Measurements from ENCODE around the gene ROCK2.
A peak's percentile ranks its signal among the peaks of the same experiment; 100 is the strongest.
"Not testable (repeated sequence)": the region's sequence is repeated elsewhere in the genome, so short reads cannot be mapped to it uniquely, and the experiment has no call there.

ROCK2 gene

DNA sequence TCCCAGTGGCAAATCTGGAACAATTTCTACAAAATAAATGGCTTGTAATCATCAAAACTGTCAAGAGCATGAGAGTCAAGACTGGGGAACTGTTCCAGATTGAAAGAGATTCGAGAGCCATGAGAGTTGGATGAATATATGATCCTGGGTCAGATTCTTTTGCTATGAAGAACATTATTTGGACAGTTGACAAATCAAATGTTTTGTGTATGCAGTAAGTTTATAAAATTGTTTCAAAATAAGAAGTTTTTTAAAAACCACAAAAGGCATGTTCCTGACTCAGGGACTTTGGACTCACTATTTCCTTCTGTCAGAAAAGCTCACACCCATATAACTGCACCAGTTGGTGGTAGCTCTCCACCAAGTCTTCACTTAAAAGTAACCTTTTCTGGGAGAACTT is 38.5 kb downstream of the ROCK2 start:
- DNase-seq: no peak

DNA sequence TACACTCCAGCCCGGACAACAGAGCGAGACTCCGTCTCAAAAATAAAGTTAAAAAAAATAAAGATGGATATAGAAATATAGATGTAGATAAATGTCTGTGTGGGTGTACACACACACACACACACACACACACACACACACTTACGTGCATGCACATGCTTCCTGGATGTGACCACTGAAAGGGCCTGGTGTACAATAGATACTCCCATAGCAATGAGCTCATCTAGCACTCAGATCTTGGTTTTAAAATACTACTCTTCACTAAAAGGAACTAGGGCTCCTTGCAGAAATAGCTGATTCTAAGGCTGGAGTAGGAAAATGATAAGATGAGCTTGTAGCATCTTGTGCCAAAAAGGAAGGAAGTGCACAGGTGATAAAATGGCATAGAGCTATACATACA is 39.1 kb downstream of the ROCK2 start:
- DNase-seq: peak; percentile 28 to 29

DNA sequence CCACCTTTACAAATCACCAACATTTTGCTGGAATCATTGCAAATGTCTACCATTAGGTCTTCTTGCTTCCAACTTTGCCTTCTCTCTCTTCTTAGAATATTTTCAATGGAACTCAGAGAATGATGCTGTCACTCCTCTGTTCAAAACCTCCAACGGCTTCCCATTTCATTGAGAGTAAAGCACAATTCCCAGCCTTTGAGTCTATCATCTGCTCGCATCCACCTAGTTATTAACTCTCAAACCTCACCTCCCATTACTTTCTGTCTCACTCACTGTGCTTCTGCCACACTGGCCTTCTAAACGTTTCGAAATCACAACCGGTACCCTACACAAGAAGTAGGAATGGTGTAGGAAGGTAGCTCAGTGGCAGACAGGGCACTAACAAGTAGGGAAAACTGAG is 40.0 kb downstream of the ROCK2 start:
- DNase-seq: no peak

DNA sequence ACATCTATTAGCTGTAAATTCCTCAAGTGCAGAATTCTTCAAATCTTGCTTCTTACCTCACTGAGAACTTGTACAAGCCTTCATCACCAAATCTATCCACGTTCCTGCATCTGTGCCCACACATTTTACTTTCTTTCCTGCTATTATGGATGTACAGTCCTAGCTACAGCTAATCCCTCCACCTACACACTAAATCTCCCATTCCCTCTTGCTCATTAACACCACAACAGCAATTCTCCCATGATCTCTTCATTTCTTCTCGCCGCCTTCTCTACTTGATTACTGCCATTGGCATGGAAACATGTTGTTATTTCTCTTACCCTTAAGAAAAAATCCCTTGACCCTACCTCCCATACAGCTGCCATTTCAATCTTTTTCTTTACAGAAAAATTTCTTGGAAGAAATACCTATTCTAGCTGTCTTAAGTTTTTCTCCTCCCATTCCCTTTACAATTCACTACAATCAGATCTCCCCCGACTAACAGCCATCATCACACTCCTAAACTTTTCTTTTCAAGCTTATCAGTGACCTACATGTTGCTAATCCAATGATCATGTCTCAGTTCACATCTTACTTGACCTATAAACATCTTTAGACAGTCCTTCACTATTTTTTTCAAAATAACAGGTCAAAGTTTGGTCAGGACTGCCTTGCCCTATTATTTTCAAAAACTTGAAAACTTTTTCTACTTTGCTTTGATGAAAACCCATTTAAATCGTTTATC is 41.0 kb downstream of the ROCK2 start:
- DNase-seq: no peak

DNA sequence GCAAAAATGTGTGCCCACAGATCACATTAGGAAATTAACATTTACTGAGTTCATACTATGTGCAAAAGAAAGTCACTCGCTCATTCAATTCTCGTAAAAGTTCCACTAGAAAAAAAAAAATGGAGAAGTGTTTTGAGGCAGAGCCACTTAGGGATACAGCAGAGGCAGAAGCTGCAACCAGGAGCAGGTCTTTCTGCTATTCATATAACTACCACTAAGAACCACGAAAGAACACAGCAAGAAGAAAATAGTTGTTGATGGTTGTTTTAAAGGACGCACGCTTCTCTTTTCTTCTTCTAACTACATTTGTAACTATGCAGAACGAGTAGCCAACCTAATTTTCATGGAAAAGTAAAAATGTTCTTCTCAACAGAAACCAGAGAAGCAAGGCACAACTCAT is 45.0 kb downstream of the ROCK2 start:
- DNase-seq: peak in 1 of 2 experiments; percentile 26

DNA sequence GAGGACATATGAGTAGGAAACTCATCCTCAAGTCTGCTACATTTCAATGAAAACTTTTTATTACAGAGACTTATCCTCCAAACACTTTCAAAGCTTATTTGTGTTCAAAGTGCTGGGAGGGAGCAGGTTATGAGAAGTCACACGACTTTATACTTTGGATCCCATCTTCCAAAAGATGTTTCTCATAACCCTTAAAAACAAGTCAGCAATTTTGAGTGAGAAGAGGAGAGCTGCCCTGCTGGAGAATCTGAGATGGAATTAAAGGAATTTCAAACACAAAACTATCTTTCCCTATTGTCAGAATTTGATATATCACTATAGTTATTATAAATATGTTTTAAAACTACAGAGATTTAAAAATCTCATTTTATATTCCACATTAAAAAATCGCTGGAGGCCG is 45.8 kb downstream of the ROCK2 start:
- DNase-seq: no peak

DNA sequence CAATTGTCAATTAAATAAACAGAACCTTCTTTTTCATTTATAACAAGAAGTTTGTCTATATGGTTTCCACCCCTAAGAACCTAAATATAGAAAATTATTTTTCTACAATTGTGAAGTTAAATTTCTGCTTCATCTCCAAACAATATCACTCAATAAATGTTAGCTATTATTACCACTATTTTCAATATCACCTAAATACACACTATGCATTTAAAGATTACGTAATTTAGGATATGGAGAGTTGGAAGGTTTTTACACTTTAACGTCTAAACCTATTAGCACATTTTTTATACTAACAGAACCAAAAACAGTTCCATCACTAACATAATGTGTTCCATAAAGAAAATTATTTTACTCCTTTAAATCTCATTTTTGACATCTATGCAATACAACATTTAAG is 48.0 kb downstream of the ROCK2 start:
- no peak for DNase-seq

DNA sequence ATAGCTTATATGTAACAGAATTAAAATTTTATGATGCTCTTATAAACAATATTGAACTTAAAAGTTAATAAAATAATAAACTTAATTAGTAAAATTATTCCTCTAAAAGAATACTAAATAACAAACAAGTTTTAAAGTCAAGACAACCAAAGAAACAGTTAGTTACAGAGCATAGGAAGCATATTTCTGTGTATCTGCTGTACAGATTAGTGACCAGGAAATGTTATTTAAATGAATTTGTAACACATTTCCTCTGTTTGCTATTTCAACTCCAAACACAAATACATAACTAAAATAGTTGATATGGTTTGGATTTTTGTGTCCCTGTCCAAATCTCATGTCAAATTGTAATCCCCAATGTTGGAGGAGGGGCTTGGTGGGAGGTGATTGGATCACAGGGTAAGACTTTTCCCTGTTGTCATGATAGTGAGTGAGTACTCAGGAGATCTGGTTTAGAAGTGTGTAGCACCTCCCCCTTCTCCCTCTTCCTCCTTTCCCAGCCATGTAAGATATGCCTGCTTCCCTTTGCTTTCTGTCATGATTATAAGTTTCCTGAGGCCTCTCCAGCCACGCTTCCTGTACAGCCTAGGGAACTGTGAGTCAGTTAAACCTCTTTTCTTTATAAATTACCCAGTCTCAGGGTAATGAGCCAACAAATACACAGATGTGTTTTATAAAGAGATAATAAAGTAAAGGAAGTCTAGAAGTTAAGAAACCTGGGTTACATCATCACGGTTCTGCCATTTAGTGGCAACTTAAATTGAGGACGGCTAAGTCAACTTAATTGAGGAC is 51.8 kb downstream of the ROCK2 start:
- peak; percentile 31 to 58 for DNase-seq

DNA sequence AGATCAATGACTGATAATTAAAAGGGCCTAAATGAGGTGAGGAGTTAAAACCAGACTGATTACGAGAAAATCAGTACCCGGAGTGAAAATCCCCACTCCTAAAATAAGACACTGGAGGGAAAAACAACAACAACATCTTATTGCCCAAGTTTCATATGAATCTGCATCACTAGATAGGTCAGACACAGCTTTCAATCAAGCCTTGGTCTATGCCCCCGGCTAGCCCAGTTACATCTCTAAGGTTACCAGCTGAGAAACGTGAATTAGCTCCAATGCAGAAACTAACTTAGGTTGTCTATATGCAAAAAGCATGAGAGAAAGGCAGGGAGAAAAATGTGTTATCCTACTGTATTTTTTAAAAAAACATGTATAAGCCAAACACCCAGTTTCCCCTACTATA is 53.7 kb downstream of the ROCK2 start:
- no peak for DNase-seq

DNA sequence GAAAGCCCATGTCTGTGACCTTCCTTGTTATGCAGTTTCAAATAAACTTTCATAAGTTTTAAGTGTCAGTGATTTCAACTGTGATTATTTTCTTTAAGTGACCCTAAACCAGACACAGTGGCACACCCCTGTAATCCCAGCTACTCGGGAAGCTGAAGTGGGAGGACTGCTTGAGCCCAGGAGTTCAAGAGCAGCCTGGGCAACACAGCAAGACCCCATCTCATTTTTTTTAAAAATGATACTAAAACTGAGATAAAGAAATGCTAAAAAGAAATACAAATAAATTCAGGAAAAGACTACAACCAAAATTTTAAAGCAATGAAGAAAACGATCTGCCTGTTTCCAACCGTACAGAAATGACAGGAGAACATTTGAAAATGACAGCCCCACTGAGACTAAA is 54.2 kb downstream of the ROCK2 start:
- no peak for DNase-seq

DNA sequence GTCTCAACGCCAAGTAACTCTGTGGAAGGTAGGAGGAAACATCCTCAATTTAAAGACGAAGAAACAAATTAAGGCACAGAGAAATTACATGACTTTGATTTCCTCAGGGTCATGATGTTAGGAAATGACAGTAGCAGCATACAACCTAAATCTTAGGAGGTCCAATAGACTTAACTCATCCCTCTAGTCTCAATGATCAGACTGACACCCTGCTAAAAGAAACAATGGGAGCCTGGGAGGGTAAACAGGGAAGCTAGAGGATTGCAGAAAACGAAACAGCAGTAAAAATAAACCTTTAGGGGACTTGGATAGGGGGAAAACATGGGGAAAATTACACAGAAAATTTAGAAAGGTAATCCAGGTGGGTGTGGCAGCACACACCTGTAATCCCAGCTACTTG is 56.0 kb downstream of the ROCK2 start:
- no peak for DNase-seq

DNA sequence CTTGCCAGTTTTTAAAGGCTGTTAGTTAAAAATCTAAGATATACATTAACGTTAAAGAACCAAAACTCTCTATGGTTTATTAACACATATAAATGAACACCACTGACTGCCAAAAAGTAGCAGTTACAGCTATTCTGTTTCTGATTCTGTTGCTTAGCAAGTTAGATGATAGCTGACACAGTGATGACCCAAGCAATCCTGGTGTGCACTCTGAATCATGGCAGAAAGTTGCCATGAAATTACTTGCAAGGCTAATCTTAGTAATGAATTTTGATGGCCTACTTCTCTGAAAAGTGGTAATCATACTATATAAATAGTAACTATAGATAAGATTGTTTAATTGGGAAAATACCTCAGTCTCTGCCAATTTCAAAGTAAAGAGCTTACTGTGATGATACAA is 57.7 kb downstream of the ROCK2 start:
- no peak for DNase-seq

DNA sequence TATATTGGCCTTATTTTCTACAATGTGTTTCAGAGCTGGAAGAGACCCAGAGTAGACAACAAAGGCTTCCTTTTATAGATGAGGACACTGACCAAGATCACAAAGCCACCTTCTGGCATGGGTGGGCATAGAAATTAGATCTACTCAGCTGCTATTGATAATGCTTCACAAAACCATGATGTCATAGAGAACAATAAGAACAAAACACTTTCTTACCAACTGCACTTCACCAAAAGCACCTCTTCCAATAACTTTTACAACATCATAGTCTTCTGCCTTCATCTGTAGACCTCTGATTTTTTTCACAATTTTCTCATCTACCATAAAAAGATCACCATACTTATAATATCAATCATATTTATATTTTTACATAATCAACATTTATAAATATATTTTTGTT is 58.1 kb downstream of the ROCK2 start:
- no peak for DNase-seq

DNA sequence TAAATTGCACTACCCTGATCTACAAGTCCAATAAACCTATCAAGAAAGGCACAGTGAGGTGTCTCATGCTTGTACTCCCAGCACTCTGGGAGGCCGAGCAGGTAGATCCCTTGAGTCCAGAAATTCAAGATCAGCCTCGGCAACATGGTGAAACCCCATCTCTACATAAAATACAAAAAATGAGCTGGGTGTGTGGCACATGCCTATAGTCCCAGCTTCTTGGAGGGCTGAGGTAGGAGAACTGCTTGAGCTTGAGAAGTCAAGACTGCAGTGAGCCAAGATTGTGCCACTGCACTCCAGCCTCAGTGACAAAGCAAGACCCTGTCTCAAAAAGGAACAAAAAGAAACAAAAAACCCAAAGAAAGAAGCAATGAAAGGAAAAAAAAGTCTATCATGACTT is 58.9 kb downstream of the ROCK2 start:
- DNase-seq: no peak

DNA sequence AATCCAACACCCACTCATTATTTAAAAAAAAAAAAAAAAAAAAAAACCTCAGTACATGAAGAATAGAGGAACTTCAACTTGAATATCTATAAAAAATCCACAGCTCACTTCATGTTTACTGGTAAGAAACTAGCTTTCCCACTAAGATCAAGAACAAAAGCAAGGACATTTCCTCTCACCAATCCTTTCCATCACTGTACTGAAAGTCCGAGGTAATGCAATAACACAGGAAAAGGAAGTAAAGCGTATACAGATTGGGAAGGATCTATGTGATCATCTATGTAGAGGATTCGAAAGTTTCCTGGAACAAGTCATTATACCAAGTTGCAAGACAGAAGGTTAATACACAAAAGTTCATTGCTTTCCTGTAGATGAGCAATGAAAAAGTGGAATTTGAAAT is 63.2 kb downstream of the ROCK2 start:
- no peak for DNase-seq

DNA sequence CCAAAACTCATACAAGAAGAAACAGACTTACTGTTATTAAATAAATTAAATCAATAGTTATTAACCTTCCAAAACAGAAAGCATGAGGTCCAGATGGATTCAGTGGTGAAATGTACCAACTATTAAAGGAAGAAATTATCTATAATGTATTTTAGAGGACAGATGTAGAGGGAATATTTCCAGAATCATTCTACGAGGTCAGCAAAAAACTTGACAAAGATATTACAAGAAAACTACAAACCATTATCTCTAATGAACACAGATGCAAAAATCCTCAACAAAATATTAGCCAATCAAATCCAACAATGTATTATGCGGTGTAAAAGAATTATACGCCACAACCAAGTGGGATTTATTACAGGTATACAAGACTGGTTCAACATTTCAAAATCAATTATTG is 63.7 kb downstream of the ROCK2 start:
- no peak for DNase-seq

DNA sequence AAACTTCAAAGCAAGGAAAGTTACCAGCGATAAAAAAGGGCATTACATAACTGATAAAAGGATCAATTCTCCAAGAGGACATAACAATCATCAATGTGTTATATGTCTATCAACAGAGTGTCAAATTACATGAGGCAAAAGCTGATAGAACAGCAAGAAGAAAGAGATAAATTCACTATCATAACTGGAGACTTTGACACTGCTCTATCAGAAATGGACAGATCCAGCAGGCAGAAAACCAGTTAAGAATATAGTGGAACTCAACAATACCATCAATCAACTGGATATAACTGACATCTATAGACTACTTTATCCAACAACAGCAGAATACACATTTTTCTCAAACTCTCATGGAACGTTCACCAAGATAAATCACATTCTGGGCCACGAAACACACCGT is 65.0 kb downstream of the ROCK2 start:
- no peak for DNase-seq

DNA sequence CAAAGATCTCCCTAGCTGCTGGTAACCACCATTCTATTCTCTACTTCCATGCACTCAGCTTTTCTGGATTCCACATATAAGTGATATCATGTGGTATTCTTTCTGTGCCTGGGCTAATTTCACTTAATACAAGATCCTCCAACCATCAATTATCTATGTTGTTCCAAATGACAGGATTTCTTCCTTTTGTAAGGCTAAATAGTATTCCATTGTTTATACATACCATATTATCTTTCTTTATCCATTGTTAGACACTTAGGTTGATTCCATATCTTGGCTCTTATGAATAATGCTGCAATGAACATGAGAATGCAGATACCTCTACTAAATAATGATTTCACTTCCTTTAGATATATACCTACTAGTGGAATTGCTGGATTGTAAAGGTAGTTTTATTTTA is 66.2 kb downstream of the ROCK2 start:
- no peak for DNase-seq

DNA sequence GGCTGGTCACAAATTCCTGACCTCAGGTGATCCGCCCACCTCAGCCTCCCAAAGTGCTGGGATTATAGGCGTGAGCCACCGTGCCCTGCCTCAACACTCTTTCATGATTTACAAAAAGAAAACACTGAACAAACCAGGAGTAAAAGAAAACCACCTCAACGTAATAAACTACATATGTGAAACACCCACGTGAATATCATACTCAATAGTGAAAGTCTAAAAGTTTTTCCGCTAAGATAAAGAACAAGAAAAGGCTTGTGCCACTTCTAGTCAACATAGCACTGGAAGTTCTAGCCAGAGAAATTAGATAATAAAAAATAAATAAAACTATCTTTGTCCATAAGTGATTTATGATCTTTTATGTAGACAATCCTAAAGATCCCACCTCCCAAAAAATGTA is 68.5 kb downstream of the ROCK2 start:
- no peak for DNase-seq

DNA sequence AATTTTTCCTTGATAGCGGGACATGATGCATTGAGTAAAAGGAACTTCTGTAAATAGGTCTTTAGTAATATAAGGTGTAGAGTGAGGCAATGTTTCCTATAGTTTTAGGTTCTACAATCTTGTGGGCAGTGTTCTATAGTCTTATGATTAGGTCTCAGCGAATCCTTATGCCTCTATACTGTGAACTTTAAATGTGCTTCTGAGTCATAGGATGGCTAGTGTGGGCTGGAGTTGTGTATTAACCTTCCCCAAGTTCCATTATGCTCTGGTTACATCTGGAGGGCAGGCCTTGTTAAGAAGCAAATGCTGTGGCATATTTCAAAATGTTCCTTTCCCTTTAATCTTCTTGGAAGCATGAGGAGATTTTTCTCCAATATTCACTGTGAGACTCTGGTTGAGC is 73.5 kb downstream of the ROCK2 start:
- no peak for DNase-seq

DNA sequence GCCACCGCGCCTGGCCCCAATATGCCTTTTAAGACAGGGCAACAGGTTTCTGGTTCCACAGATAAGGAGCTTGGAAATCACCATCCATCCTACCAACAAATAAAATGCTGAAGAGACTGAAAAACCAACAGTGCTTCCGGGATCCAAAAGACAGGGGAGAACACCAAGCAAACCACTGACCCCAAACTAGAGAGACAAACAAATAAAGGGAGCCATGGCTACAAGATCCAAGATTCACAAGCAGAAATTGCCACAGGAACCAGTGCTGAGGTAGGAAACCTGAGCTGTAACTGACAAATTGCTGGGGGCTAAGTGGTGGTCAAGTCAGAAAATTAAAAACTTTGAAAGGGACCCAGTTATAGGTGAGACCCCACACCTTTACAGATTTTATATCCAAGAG is 76.5 kb downstream of the ROCK2 start:
- no peak for DNase-seq

DNA sequence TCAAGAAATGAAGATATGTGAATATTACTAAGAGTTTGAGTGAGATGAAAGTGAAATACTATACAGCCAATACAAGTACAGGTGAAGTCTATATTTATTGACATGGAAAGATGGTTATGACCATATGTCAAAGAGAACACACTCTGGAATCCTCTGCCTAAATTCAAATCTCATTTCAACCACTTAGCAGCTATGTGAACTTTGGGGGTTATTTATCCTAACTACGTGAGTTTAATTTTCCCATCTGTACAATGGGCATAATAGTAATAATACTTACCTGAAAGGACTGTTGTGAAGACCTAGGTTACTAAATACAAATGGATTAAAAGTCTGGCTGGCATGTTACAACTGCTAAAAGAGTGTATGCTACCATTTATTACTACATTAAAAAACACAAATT is 79.6 kb downstream of the ROCK2 start:
- DNase-seq: no peak

DNA sequence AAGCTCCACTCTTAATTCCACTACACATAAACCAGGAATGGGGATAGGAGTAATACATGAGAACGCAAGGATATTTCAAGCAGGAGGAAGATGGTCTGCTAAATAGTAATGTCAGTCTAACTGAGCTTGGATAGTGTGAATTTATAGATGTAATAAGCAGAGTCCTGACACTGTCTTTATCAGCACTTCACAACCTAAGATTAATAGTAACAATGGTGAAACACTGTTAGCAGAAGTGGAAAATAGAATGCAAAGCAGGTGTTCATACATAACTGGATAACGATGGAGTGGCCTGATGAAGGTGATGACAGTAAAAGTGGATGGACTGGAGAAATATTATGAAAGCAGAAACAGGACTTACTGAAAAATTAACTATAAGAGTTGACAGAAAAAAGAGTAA is 80.4 kb downstream of the ROCK2 start:
- no peak for DNase-seq

DNA sequence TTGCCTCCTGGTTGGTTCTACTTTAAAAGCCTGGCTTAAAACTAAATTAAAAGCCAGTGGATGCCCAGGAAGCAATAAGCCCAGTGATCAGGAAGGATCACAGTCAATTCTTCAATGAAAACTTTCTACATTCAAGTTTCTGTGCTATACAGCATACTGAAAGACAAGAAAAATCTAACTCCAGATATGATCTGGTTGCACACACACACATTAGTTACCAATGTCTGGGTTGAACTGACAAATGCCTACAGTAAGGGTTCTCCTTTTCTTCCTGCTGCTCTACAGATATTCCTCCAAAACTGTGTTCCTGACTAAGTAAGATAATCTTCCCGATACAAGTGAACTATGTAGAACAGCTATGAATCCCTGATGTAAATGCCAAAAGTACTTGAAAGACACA is 81.3 kb downstream of the ROCK2 start:
- no peak for DNase-seq

DNA sequence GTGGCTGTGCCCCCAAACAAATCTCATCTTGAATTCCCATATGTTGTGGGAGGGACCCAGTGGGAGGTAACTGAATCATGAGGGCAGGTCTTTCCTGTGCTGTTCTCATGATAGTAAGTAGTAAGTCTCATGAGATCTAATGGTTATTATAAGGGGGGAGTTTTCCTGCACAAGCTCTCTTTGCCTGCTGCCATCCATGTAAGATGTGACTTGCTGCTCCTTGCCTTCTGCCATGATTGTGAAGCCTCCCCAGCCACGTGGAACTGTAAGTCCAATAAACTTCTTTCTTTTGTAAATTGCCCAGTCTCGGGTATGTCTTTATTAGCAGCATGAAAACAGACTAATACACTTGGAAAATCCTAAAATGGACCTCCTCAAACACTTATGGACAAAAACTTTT is 82.0 kb downstream of the ROCK2 start:
- DNase-seq: not testable (repeated sequence)
